ENCODE measurements around the gene CLCNKA.
"Not testable (repeated sequence)": the region's sequence is repeated elsewhere in the genome, so short reads cannot be mapped to it uniquely, and the experiment has no call there.

GRCh38 chr1:16033103-16033632, 11.3 kb downstream of the CLCNKA start:
- not testable (repeated sequence) for TF ChIP-seq CTCF (IDR thresholded peaks at IDR 0.05 in 4 of 5, conservative IDR thresholded peaks at IDR 0.05 in 1 of 5); POLR2A (IDR thresholded peaks at IDR 0.05)

All from gastrocnemius medialis (tissue), 4 donors.